HG03439 (cell line): ENCODE measurements around the gene NPNT.

ENCODE experiments used
- ATAC-seq: cut with Tn5 transposase; IDR thresholded peaks from one replicate; pipeline ENCODE4 v1.9.1; 2021; ENCODE audit warnings: mild to moderate bottlenecking, moderate library complexity; ENCODE audit not compliant: unreplicated experiment

The NPNT gene

DNA sequence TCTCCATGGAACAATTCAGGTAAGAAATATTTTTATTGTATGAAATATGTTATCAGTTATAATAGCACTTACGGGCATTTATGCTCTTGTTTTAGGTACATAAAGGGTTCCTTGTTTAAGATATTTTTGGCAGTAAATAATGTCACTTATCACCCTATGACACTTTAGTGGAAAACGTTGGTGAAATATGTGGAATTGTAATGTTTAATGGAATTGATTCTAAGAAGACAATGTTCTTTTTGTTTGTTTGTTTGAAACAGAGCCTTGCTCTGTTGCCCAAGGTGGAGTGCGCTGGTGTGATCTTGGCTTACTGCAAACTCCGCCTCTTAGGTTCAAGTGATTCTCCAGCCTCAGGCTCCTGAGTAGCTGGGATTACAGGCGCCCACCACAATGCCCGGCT is 17.4 kb downstream of the NPNT start:
- ATAC-seq = no peak

- ATAC-seq = no peak
Measured at GRCh38 chr4:105917171-105917685, 22.0 kb downstream of the NPNT start.

DNA sequence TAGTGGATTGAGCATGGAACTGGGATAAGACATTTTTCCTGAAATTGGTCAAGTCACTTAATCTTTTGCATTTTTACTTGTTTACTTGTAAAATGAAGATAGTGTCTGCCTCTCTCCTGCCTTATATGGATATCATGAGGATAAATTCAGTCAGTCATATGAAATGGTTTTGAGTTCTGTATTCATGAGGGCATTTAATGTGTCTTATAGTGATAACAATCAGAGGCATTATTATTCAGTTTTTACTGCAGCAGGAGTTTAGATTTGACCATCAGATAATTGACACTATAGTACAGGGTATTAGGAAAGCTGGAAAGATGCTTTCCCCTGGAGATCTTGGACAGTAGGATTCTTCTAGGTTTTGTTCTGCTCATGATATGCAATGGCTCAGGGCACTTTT is 26.0 kb downstream of the NPNT start:
- no peak for ATAC-seq

DNA sequence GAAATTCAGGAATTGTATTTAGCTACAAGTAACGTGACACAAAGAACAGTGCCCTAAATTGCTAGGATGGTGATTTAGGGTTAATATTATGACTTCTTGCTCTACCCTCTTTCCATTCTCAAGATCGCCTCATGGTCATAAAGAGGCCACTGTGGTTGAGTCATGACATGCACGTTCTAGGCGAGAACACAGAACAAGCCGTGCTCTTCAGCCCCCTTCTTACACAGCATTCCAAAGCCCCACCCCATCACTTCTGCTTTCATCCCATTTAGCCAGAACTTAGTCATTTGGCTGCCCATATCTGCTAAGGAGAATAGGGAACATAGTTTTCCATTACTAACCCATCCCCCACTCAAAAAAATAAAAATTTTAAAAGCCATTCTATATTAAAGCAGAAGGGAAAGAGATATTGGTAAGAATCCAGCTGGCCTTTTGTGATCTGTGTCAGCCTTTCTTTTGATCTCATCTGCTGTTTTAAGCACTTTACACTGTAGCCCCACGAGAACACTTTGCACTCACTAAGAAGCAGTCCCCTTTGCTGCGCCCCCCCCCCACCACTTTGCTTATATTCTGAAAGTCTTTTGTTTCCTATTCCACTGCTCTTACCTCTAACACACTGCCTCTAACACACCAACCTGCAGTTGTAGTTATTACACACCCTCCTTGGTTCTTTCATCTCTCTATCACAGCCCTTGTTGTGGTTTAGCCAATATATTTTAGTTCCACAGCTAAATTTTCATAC is 28.4 kb downstream of the NPNT start:
- ATAC-seq = no peak

DNA sequence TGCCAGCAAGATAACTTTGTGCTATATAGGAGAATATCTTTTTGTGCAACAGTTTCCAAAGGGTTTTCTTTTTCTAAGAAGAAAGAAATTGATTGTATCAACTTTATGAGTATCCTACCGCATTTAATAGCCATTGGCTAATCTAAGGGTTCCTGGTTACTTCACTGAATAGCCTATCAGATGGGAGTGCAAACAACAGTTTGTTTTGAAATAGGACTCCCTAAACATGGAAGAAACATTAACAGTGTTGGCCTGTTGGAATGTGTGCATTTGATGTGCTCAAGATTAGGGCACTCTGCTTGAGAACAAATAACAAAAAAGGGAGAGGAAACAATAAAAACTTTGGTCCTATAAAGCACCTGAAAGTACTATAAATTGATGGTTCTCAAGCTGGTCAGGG is 29.1 kb downstream of the NPNT start:
- ATAC-seq = no peak

DNA sequence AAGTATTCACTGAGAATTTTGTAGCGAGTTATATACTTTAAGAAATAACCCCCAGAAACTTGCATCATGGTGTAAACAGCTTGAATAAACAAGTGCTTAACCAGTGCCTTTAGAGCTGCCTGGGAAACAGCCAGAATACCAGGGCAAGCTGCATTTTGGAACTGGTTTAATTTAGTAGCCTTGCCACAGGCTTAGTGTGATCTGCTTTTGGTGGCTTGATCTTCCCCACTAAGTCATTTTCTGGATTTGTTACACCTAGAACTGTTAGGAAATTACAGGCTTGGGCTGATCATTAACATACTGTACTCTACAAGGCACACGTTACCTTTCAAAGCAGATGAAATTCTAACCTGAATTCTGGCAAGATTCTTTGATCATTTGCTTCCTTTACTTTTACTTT is 35.4 kb downstream of the NPNT start:
- ATAC-seq = no peak

- ATAC-seq = no peak
Measured at GRCh38 chr4:105933083-105933482, 37.8 kb downstream of the NPNT start.

DNA sequence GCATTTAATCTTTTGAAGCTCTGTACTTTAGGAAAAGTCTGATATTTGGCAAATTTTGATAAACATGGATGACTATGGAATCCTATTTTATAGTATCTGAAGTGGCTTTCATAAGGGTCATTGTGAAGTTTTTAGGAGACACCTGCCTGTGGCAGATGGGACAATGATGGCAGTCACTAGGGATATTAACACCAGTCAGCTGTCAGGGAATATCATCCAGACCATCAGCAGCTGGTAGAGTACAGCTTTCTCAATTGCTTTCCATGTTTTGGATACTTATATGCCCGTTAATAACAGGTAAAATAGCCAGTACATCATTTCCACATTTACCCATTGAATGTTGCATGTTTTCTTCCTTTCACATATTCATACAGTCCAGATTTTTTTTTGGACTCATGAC is 39.1 kb downstream of the NPNT start:
- ATAC-seq = no peak

- ATAC-seq = no peak
Measured at GRCh38 chr4:105936901-105937300, 41.6 kb downstream of the NPNT start.

DNA sequence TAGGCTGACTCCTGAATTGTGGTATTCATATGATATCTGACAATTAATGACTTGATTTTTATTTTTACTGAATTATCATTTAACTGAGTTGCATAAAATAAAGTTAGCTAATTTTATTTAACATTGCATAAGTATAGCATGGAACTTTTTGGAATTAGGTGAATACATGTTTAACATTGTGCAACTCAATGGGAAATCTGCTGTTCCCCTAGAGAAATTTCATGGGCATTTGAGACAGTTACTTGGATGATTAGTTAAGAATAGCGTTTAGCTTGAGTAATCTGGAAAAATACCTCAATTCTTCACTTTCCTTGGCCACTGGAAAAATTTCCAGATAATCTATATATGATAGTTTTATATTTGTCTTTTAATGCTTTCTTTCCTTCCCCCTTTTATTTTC is 42.5 kb downstream of the NPNT start:
- no peak for ATAC-seq

- ATAC-seq = no peak
Measured at GRCh38 chr4:105943234-105943633, 48.0 kb downstream of the NPNT start.

- no peak for ATAC-seq
Measured at GRCh38 chr4:105944540-105944939, 49.3 kb downstream of the NPNT start.

DNA sequence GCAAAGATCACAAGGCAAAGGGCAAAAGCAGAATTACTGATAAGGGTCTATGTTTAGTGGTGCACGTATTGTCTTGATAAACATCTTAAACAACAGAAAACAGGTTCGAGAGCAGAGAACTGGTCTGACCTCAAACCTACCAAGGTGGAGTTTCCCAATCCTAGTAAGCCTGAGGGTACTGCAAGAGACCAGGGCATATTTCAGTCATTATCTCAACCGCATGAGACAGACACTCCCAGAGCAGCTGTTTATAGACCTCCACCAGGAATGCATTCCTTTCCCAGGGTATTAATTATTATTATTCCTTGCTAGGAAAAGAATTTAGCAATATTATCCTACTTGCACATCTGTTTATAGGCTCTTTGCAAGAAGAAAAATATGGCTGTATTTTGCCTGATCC is 51.5 kb downstream of the NPNT start:
- no peak for ATAC-seq

GRCh38 chr4:105950701-105951100 is 55.4 kb downstream of the NPNT start:
- ATAC-seq = no peak

DNA sequence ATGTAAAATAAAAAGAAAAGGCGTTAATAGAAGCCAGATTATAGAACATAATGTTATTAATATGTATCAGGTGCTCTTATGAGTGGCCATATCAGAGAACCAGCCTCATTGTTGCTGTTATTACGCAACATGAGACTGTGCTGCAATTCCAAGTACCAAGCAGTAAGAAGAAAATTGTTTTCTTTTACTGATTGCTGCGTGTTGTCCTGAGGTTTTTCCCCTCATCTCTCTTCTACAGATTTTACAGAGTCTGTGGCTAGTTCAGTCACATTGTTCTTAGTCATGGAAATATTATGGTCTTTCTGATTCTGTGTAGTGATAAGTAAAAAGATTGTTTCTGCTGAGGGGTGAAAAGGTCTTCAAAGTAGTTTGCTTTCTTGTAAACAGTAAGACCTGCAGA is 55.9 kb downstream of the NPNT start:
- ATAC-seq = no peak

GRCh38 chr4:105952591-105952990 is 57.3 kb downstream of the NPNT start:
- no peak for ATAC-seq

- ATAC-seq = no peak
Measured at GRCh38 chr4:105956569-105956968, 61.3 kb downstream of the NPNT start.

DNA sequence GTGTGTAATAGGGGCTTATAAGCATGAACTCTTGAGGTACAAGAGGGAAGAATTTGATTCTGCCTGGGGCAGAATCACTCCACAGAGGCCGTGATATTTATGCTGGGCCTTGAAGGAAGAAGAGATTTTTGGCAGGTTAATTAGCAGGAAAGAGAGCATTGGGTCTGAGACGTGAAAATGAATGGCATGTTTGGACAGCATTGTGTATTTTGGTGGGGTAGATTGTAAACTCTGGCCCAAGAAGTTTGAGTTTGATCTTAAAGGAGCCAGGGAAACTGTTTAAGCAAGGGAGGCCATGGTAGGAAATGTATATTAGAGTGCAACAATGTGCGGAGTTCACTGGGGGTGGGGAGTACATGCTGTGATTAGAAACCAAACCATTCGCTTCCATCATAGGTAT is 62.4 kb downstream of the NPNT start:
- no peak for ATAC-seq

- ATAC-seq = no peak
Measured at GRCh38 chr4:105963461-105964400, 68.5 kb downstream of the NPNT start.

DNA sequence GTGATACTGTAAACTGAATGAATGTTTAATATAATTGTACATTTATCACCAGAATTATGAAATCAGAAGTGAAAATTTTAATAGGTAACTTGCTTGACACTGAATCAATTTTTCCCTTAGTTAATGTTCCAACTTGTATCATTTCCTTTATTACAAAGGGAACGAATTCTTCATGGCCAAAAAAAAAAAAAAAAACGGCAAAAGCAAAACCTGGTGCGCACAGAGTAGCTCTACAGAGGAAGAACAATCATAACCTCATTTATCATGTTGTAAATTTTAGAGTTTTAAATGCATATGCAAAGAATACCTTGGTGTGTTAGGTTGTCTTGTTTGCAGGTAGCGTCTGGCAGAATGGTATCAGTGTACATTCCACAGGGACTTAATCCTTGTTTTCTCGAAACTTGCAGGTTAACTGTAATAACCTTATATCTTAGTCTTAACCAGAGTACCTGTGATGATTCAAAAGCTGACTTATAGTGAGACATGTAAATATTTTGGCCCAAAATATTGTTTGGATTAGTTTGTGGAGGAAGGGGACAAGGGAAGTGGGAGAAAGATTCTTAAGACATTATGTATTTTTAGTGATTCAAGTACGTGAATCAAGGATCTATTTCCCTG is 70.0 kb downstream of the NPNT start:
- ATAC-seq = no peak

DNA sequence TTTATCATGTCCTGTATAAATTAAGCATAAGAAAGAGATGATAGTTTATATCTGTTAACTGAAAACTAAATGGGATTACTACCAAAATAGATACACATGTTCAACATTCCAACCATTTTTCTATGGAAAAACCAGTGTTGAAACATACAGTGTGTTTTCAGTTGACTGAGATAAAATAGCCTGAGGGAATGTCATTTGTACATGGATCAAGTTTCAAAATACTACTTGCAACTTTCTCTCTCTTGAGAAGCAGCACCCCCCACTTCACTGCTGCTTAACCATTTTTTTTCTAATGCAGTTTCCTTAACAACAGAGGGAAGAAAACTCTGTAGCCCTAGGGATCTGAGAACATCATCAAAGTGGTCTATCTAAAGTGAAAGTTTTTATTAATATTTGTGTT is 70.8 kb downstream of the NPNT start:
- no peak for ATAC-seq
